Stimulated activated CD8-positive, alpha-beta memory T cell treated with anti-CD3 and anti-CD28 coated beads, Interleukin-4, amount 100 ng/mL, for 1 hour (primary cell): ENCODE results near the gene SEMA6D.

Experiments used
- DNase-seq, 2 donors: peaks; one replicate each; pipeline ENCODE4 v3.0.0-alpha.2; 2020; ENCODE audit warnings: low read depth in 2 of 2, low spot score in 1 of 2

Gene SEMA6D

DNA sequence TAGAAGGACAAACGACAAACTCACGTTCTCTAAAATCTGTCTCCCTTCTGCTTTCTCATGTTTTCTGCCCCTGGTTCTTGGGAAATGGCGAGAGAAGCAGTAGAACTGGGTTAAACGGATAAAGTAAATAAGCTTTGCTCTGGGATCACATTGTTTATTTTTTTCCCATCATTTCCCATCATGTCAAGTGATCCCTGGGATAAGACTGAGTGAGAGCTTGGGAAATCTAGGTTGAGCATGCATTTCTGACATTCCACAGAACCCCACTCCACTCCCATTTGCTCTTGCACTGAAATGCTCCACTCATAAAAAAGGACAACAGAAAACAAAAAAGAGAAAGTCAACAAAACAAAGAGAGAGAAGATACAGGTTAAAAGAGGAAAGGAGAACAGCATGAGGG, 69.1 kb downstream of the SEMA6D start:
- no peak for DNase-seq

DNA sequence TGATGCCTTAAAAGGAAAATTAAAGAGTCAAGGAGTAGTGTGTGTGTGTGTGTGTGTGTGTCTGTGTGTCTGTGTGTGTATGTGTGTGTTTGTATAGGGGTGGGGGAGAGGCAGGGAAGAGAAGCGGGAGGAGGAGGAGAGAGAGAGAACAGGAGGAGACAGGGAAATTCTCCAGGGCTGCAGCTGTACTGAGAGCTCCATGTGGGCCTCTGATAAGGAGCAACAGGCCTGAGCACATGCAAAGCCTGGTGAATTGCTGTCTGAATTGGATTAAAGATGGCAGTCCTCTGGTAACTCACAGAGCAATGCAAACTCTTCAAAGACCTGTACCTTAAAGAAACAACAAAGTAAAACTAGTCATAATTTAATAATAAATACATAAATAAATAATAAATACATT, 70.6 kb downstream of the SEMA6D start:
- DNase-seq, result no peak

DNA sequence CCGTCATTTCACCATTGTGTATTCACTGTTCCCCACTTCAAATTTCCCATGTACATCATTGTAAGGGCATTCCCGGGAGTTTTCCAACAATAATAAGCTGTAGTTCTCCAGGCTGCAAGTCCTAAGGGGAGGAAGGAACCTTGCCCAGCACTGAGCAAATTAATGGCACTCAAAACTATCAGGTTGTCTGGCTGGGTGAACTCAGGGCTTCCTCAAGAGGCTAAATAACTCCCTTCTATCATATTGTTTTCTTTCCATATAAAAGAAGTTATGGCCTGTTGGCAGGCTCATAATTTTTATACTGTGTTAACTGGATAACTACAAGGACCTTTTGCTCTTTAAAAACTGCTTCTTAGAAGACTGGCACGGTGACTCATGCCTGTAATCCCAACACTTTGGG, 71.4 kb downstream of the SEMA6D start:
- DNase-seq, result no peak

GRCh38 chr15:47791161-47791560, 73.9 kb downstream of the SEMA6D start:
- DNase-seq, result no peak

GRCh38 chr15:47792231-47792630, 74.9 kb downstream of the SEMA6D start:
- DNase-seq, result no peak

- no peak for DNase-seq
Measured at GRCh38 chr15:47794252-47794914, 77.1 kb downstream of the SEMA6D start.

DNA sequence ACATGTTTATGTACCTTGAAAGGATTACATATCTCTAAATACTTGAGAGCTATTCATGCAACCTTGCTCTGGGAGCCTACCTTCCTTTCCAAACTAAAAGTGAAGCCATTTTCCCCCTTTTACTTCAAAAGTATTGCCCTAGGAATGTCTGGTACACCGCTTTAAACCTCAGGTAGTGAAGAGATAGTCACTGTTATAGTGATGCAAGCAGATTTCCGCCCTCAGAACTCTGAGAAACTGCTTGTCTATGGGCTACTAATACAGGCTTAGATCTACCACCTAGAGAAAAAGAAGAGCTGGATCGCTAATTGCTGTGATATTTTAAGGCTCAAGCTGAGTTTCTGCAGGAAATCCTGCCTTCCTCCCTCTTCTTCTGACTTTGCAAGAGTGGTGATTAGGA, 78.6 kb downstream of the SEMA6D start:
- DNase-seq, result no peak

GRCh38 chr15:47796339-47796738, 79.0 kb downstream of the SEMA6D start:
- DNase-seq, result no peak

DNA sequence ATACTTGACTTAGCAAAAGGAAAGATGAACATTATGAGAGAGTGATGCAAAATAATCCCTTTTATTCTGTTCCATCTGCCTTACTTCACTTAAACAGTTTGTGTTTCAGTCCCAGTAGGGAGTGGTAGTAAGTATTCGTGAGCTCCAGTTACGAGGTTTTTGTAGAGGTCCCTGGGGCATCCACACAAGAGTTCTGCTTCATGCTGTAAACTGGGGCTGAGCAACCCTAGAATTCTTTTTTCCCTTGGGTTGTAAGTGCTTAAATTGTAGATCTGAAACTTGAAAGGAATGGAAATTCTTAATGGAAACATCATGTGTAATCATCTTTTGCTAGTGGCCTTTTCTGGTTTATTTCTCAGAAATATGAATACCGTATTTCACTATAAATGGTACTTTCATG, 79.5 kb downstream of the SEMA6D start:
- no peak for DNase-seq

DNA sequence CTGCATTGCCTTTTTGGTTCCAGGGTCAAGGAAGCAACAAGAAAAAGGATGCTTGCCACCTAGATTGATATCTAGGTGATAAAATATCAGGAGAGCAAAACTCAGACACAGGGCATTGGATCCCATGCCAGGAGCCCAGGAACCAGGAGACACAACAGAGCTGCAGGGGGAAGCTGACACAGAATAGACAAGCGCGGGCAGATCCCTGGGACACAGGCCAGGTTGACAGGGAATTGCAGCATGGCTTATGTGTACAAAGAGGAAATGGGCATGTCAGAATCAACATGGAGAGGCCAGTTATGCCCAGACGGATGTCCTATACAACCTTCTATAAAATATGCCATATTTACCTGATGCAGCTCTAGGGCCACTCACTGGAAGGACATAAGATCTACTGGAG, 84.2 kb downstream of the SEMA6D start:
- DNase-seq, result no peak

- no peak for DNase-seq
Measured at GRCh38 chr15:47802216-47802615, 84.9 kb downstream of the SEMA6D start.

DNA sequence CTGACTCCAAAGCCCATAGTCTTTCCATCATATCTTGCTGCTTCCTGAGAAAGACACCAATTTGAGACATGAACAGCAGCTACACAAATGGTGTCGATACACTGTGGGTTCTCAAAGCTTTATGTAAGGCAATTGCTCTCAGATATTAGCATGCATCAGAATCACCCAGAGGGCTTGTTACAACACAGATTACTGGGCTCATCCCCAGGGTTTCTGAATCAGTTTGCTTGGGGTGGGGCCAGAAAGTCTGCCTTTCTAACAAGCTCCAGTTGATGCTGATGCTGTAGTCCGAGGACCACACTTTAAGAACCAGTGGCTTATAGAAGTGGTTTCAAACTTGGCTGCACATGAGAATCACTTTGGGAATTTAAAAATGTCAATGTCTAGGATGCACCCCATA, 86.5 kb downstream of the SEMA6D start:
- DNase-seq, result no peak

DNA sequence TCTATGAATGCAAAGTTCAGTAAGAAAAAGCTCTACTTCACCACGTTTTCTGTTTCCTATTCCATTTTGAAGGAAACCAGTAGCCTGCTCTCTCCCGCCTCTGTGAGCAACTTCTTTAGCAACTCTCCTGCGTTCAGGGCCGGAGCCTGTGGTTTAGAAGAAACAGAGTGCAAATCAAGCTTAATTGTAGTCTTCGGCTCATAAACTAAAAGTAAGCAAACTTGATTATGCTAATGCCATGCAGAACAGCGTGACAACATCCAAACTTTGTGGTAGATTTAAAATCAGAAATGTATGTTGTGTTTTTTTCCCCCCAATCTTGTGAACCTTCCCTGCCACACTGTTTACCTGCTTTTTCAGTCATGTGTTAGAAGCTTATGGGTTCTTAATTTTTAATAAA, 87.4 kb downstream of the SEMA6D start:
- no peak for DNase-seq

- no peak for DNase-seq
Measured at GRCh38 chr15:47806008-47806407, 88.7 kb downstream of the SEMA6D start.

DNA sequence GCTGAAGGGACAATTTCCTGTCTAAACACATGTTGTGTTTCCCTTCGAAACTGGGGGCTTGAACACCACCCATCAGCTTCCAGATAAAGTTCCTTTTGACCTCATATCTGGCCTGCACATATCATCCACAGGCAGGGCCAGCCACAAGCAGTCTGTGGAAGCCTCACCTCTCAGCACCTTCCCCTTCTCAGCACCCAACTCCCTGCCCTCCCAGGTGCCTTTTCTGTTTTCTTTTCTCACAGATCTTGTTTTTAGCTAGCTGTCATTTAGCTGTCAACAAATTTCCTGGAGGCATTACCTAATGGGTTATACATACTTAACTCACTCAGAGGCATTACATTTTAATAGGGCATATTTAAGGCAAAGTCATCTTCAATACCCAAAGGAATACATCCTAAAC, 93.9 kb downstream of the SEMA6D start:
- no peak for DNase-seq

- DNase-seq, result no peak
Measured at GRCh38 chr15:47812470-47812999, 95.2 kb downstream of the SEMA6D start.

GRCh38 chr15:47813748-47814384, 96.6 kb downstream of the SEMA6D start:
- DNase-seq, result no peak

- DNase-seq, result no peak
Measured at GRCh38 chr15:47814620-47815019, 97.3 kb downstream of the SEMA6D start.

DNA sequence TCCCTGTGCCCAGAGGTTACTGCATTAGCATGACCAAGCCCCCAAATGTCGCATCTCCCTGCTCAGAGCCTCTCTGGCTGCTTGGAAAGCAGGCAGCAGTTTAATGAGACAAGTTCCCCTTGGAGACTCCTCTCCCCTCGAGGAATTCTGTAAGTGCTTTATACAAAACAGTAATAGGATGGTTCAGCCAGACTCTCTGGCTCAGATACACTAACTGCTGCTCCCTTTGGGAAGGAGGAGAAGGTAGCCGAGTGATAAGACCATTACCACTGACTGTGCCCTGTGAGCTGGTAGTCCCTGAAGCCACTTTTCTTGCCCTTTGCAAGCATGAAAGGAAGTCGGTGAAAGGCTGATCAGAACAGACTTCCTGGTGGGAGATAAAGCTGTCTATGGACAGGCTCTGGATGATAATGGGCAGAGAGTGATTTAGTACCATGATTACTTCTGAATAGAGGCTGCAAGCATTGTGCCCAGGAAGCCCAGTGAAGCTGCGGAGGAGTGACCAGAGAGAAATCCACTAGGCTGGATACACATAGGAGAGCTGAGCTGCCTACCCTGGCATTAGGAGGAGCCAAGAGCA, 100.8 kb downstream of the SEMA6D start:
- no peak for DNase-seq

GRCh38 chr15:47819158-47819557, 101.9 kb downstream of the SEMA6D start:
- no peak for DNase-seq

DNA sequence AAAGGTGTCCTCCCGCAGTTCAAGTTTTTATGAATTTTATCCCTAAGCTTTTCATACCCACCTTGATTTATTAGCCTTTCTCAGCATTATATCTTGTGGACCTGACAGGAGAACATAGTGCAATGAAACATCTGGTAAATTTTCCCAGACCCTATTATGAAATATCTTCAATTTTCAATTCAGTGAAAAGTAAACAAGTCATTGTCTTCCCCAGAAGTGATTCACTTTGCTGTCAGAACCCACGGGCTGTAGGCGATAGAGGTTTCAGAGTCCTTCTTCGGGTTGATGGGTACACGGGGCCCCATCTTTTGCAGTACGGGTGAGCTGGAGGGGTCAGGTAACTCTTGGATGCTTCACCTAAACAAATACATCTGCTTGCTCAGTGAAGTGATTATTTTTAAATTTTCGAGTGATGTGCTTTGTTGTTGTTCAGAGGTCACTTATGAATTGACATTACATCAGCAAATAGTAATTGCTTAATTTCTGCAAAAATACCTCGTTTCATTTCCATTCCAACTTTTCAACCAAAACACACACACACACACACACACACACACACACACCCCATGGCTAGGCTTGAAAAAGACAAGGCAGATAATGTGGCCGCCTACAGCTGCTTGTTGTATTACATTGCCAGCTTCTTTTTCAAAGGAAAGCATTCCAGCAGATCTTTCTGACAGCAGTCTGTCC, 102.9 kb downstream of the SEMA6D start:
- no peak for DNase-seq

GRCh38 chr15:47820747-47821319, 103.5 kb downstream of the SEMA6D start:
- no peak for DNase-seq
